A549 (cell line): ENCODE results near the gene ZMYND8.

Experiments
- BCL3 ChIP-seq: fragments of >200 bp; sonication (Bioruptor Twin); formaldehyde crosslinking; IDR thresholded peaks from 3 replicates; pipeline ENCODE4 v1.6.1; 2016
- CTCF ChIP-seq: fragments of >200 bp; sonication (Bioruptor Twin); formaldehyde crosslinking; IDR thresholded peaks from 3 replicates; pipeline ENCODE4 v1.5.1; 2016
- EP300 ChIP-seq, 2 experiments: fragments of >200 bp; sonication (Bioruptor Twin); formaldehyde crosslinking; IDR thresholded peaks; 2 replicates in 1 of 2; 3 replicates in 1 of 2; pipeline ENCODE4 v1.6.1; 2016 to 2017
- ESRRA ChIP-seq: fragments of 150-350 bp; IDR thresholded peaks from 2 replicates; pipeline ENCODE4 v1.6.1; 2014; ENCODE audit warnings: mild to moderate bottlenecking, low read length, borderline replicate concordance
- FOSL2 ChIP-seq, 2 experiments: fragments of 450-650 bp in 1 of 2; fragments of >200 bp in 1 of 2; sonication (Bioruptor Twin) in 1 of 2; formaldehyde crosslinking; IDR thresholded peaks; 2 replicates each; pipeline versions ENCODE4 v1.5.0 to v1.6.1; 2016 to 2020; ENCODE audit warnings: mild to moderate bottlenecking in 1 of 2, moderate library complexity in 1 of 2
- HES2 ChIP-seq: fragments of >200 bp; sonication (Bioruptor Twin); formaldehyde crosslinking; IDR thresholded peaks from 2 replicates; pipeline ENCODE4 v1.6.1; 2016
- JUNB ChIP-seq: fragments of >200 bp; sonication (Bioruptor Twin); formaldehyde crosslinking; IDR thresholded peaks from 2 replicates; pipeline ENCODE4 v1.6.1; 2016
- MAX ChIP-seq: IDR thresholded peaks from 2 replicates; pipeline ENCODE4 v1.6.1; 2012
- MYC ChIP-seq: IDR thresholded peaks from 2 replicates; pipeline ENCODE4 v1.6.1; 2012; ENCODE audit warnings: mild to moderate bottlenecking, inconsistent platforms, low read length, improper control_type of control experiment, borderline replicate concordance
- NFE2L2 ChIP-seq: fragments of 150-350 bp; conservative IDR thresholded peaks from 2 replicates; pipeline ENCODE4 v1.6.1; 2014; ENCODE audit warnings: low read length
- NPAS2 ChIP-seq: fragments of 250-450 bp; sonication (Bioruptor Pico); IDR thresholded peaks from 2 replicates; pipeline ENCODE4 v1.8.0; 2022; ENCODE audit warnings: mild to moderate bottlenecking, moderate library complexity, borderline replicate concordance
- POLR2A ChIP-seq: IDR thresholded peaks from 2 replicates; pipeline ENCODE4 v1.6.1; 2012; ENCODE audit warnings: mild to moderate bottlenecking, low read length
- REST ChIP-seq: fragments of 200-600 bp; sonication (generic); IDR thresholded peaks from 2 replicates; pipeline ENCODE4 v1.6.1; 2016; ENCODE audit warnings: antibody characterized with exemption, mild to moderate bottlenecking, moderate library complexity
- SMC3 ChIP-seq: fragments of >200 bp; sonication (Bioruptor Twin); formaldehyde crosslinking; IDR thresholded peaks from 3 replicates; pipeline ENCODE4 v1.6.1; 2018; ENCODE audit warnings: inconsistent platforms

- TF ChIP-seq CTCF = no peak
- no peak for TF ChIP-seq NPAS2 (CRISPR knock-in tag)
- no peak for TF ChIP-seq POLR2A
- no peak for TF ChIP-seq BCL3
- no peak for TF ChIP-seq ESRRA
- TF ChIP-seq SMC3 = no peak
- no peak for TF ChIP-seq JUNB
- no peak for TF ChIP-seq FOSL2 (IDR thresholded peaks at IDR 0.05)
- TF ChIP-seq FOSL2 (CRISPR knock-in tag; IDR thresholded peaks at IDR 0.05) = no peak
- TF ChIP-seq MAX = no peak
- TF ChIP-seq MYC = no peak
- TF ChIP-seq NFE2L2 = no peak
- no peak for TF ChIP-seq HES2
- TF ChIP-seq EP300 (IDR thresholded peaks at IDR 0.05) = no peak
- no peak for TF ChIP-seq REST
Observed at GRCh38 chr20:47298624-47299023, 57.9 kb downstream of the ZMYND8 start.
